ENCODE results near the gene TBC1D22B.

DNA sequence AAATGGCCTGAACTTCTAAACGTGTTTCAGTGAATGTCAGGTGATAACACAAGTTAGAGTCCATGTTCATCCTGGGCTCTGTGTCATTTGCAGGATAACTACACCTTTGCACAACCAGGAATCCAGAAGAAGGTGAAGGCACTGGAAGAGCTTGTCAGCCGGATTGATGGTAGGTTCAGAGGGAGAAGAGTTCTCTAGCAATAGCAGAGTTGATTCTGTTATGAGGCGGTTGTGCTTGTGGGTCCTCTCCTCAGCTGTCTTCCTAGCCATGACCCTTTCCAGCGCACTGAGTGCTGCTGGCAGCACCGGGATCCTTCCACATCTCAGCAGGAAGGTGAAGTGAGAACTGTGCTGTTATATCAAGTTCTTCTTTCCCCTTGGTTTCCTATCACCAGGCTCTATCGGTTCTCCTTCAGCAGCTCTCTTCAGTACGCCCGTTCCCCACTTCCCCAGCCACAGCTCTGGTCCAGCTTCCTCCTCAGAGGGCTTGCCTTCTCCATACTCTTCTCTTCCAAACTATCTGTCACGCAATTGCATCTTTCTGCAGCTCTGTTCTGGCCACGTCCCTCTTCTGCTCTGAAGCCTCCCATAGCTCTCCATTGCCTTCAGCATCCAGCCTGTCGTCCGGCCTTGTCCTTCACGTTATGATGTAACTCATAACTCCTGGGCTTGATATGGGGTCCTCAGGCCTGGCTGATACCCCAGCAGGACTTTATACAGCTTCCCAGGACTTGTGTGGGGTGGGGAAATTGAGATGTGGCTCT is 56.3 kb downstream of the TBC1D22B start:
- TF ChIP-seq POLR2AphosphoS5 (IDR thresholded peaks at IDR 0.05; ENCODE audit: low read depth, low read length) (no peak), POLR2A (IDR thresholded peaks at IDR 0.05; ENCODE audit: low read depth, low read length) (no peak), TAF1 (IDR thresholded peaks at IDR 0.05; ENCODE audit: borderline replicate concordance, low read depth, low read length) (no peak)

All from GM12892 (cell line).